HCT116 (cell line): ENCODE results near the gene CDH2. TPM values are rescaled to one million over a fixed set of nuclear protein-coding genes. Genes with fewer than 3 reads are reported as not detected.

Experiments used
- ATAC-seq: fragments of 200-7000 bp; cut with Tn5 transposase; 2 replicates; pipeline ENCODE4 v1.9.1; 2020; ENCODE audit warnings: mild to moderate bottlenecking, moderate library complexity
- BruUV-seq: library from RNA; stranded (reverse); fragments of 400-500 nt; replicated peaks from 2 replicates; lab custom pipeline; 2021; lab: Mats Ljungman, UMichigan
- CTCF ChIA-PET: fragments of 300-600 bp; sonication (Branson Sonifier 250); formaldehyde crosslinking; loops from one replicate; lab custom pipeline; 2021; ENCODE audit warnings: antibody characterized with exemption; lab: Charles Lee
- POLR2A ChIA-PET: fragments of 300-600, 350-600 bp; sonication (Branson Sonifier 250); formaldehyde crosslinking; loops from one replicate; lab custom pipeline; 2021; ENCODE audit warnings: antibody characterized with exemption; lab: Charles Lee
- RAD21 ChIA-PET, 2 experiments: fragments of 300-600 bp; sonication (Branson Sonifier 250); formaldehyde crosslinking; loops; one replicate each; lab custom pipeline; 2023; ENCODE audit warnings: low total read pairs in 2 of 2; ENCODE audit not compliant: uncharacterized antibody in 2 of 2, unreplicated experiment in 2 of 2, low non-redundant PET in 1 of 2; lab: Charles Lee
- DNase-seq: peaks from one replicate; pipeline ENCODE4 v3.0.0-alpha.2; 2010; ENCODE audit warnings: low read depth, low spot score
- H2AFZ ChIP-seq: fragments of 200-600 bp; shearing (Covaris generic), sonication (generic); 2 replicates; pipeline ENCODE4 v1.6.1; 2017; ENCODE audit warnings: low read depth, mixed run types, mixed read lengths, antibody characterized with exemption, low read length; ENCODE audit not compliant: poor library complexity, severe bottlenecking
- H3K27ac ChIP-seq: 2 replicates; pipeline ENCODE4 v1.5.1; 2012; ENCODE audit warnings: low read depth, low read length
- H3K27me3 ChIP-seq: fragments of 200-600 bp; sonication (generic); 2 replicates; pipeline ENCODE4 v1.6.1; 2016; ENCODE audit warnings: mixed run types, low read length, mixed read lengths; ENCODE audit not compliant: insufficient read depth
- H3K36me3 ChIP-seq, 2 experiments: fragments of 200-500 bp in 1 of 2; fragments of 200-600 bp in 1 of 2; sonication (Bioruptor generic) in 1 of 2; sonication (generic) in 1 of 2; 2 replicates each; pipeline versions ENCODE4 v1.5.1 to v1.6.1; 2014 to 2016; ENCODE audit warnings: low read length in 2 of 2, inconsistent platforms in 1 of 2, mixed read lengths in 1 of 2, mixed run types in 1 of 2; ENCODE audit not compliant: insufficient read depth in 2 of 2, control insufficient read depth in 1 of 2
- H3K4me1 ChIP-seq, 2 experiments: fragments of 200-600 bp in 1 of 2; sonication (generic) in 1 of 2; 2 replicates each; pipeline versions ENCODE4 v1.5.1 to v1.6.1; 2012 to 2017; ENCODE audit warnings: low read length in 2 of 2, inconsistent platforms in 1 of 2, mild to moderate bottlenecking in 1 of 2, mixed read lengths in 1 of 2, mixed run types in 1 of 2, moderate library complexity in 1 of 2; ENCODE audit not compliant: insufficient read depth in 2 of 2, control insufficient read depth in 1 of 2
- H3K4me2 ChIP-seq: fragments of 200-600 bp; sonication (generic); 2 replicates; pipeline ENCODE4 v1.6.1; 2017; ENCODE audit warnings: mixed run types, low read length, mixed read lengths
- H3K4me3 ChIP-seq, 2 experiments: fragments of 200-600 bp in 1 of 2; sonication (generic) in 1 of 2; replicated peaks in 1 of 2; 2 replicates each; pipeline ENCODE4 v1.5.1; 2011 to 2016; ENCODE audit warnings: low read length in 2 of 2, control low read depth in 1 of 2, low read depth in 1 of 2, mild to moderate bottlenecking in 1 of 2, mixed read lengths in 1 of 2, mixed run types in 1 of 2
- H3K79me2 ChIP-seq: fragments of 200-600 bp; sonication (generic); 2 replicates; pipeline ENCODE4 v1.6.1; 2017; ENCODE audit warnings: mild to moderate bottlenecking, mixed run types, low read length, moderate library complexity, mixed read lengths; ENCODE audit not compliant: insufficient read depth
- H3K9ac ChIP-seq: fragments of 200-600 bp; sonication (generic); 2 replicates; pipeline ENCODE4 v1.6.1; 2016; ENCODE audit warnings: low read length, mixed read lengths
- H3K9me2 ChIP-seq: fragments of 200-600 bp; sonication (generic), shearing (Covaris generic); 2 replicates; pipeline ENCODE4 v1.6.1; 2017; ENCODE audit warnings: mixed run types, mild to moderate bottlenecking, moderate library complexity; ENCODE audit not compliant: insufficient read depth
- H3K9me3 ChIP-seq, 2 experiments: fragments of 200-500 bp in 1 of 2; fragments of 200-600 bp in 1 of 2; sonication (Bioruptor generic) in 1 of 2; sonication (generic) in 1 of 2; 2 replicates each; pipeline ENCODE4 v1.6.1; 2014 to 2017; ENCODE audit warnings: low read length in 2 of 2, mixed read lengths in 2 of 2, inconsistent platforms in 1 of 2, low read depth in 1 of 2, mild to moderate bottlenecking in 1 of 2, mixed run types in 1 of 2, moderate library complexity in 1 of 2; ENCODE audit not compliant: control insufficient read depth in 1 of 2, insufficient read depth in 1 of 2
- H4K20me1 ChIP-seq: fragments of 200-600 bp; sonication (generic), shearing (Covaris generic); 2 replicates; pipeline ENCODE4 v1.6.1; 2017; ENCODE audit warnings: mixed run types, mild to moderate bottlenecking, moderate library complexity; ENCODE audit not compliant: insufficient read depth
- CBX3 ChIP-seq: IDR thresholded peaks from 2 replicates; pipeline ENCODE4 v1.6.1; 2012; ENCODE audit warnings: low read depth
- CEBPB ChIP-seq: IDR thresholded peaks from 2 replicates; pipeline ENCODE4 v1.6.1; 2012; ENCODE audit warnings: low read depth
- EGR1 ChIP-seq: IDR thresholded peaks from 2 replicates; pipeline ENCODE4 v1.6.1; 2012; ENCODE audit warnings: low read depth
- EZH2phosphoT487 ChIP-seq: fragments of 200-600 bp; IDR thresholded peaks from 2 replicates; pipeline ENCODE4 v1.6.1; 2018; ENCODE audit warnings: antibody characterized with exemption, borderline replicate concordance
- JUND ChIP-seq: IDR thresholded peaks from 2 replicates; pipeline ENCODE4 v1.6.1; 2012
- POLR2AphosphoS5 ChIP-seq: IDR thresholded peaks from 2 replicates; pipeline ENCODE4 v1.6.1; 2011; ENCODE audit warnings: mild to moderate bottlenecking, low read depth, low read length, moderate library complexity
- SIN3A ChIP-seq: IDR thresholded peaks from 2 replicates; pipeline ENCODE4 v1.6.1; 2012; ENCODE audit warnings: low read depth
- SP1 ChIP-seq: IDR thresholded peaks from 2 replicates; pipeline ENCODE4 v1.6.1; 2012; ENCODE audit warnings: low read depth
- TCF7L2 ChIP-seq: IDR thresholded peaks from 2 replicates; pipeline ENCODE4 v1.7.0; 2011; ENCODE audit warnings: borderline replicate concordance, inconsistent platforms; ENCODE audit not compliant: insufficient read depth, insufficient read length; ENCODE audit errors: extremely low read depth
- YY1 ChIP-seq: IDR thresholded peaks from 2 replicates; pipeline ENCODE4 v1.6.1; 2011; ENCODE audit warnings: low read length, low read depth, moderate library complexity, mild to moderate bottlenecking; ENCODE audit not compliant: insufficient replicate concordance; ENCODE audit errors: extremely low read depth
- ZFX ChIP-seq: fragments of 450-650 bp; IDR thresholded peaks from 2 replicates; pipeline ENCODE4 v1.6.1; 2017
- intact Hi-C: fragments of 100-400 bp; cut with micrococcal nuclease; formaldehyde crosslinking; loops from 2 replicates; pipeline ENCODE4 v1.10.0; 2022
- total RNA-seq: library from RNA; stranded (reverse); gene quantifications from one replicate; pipeline ENCODE4 v1.2.1, GENCODE V29; 2021; ENCODE audit not compliant: unreplicated experiment
- TF ChIP-seq, protein P1 (sequence below): IDR thresholded peaks from 2 replicates; pipeline ENCODE4 v1.6.1; 2012; ENCODE audit warnings: low read depth
- TF ChIP-seq, protein P2 (sequence below): IDR thresholded peaks from 2 replicates; pipeline ENCODE4 v1.6.1; 2012
- TF ChIP-seq, protein P3 (sequence below): IDR thresholded peaks from 2 replicates; pipeline ENCODE4 v1.6.1; 2012

Gene CDH2
- total RNA-seq, 1 experiment from 2014 or later, result 0.15 TPM

DNA sequence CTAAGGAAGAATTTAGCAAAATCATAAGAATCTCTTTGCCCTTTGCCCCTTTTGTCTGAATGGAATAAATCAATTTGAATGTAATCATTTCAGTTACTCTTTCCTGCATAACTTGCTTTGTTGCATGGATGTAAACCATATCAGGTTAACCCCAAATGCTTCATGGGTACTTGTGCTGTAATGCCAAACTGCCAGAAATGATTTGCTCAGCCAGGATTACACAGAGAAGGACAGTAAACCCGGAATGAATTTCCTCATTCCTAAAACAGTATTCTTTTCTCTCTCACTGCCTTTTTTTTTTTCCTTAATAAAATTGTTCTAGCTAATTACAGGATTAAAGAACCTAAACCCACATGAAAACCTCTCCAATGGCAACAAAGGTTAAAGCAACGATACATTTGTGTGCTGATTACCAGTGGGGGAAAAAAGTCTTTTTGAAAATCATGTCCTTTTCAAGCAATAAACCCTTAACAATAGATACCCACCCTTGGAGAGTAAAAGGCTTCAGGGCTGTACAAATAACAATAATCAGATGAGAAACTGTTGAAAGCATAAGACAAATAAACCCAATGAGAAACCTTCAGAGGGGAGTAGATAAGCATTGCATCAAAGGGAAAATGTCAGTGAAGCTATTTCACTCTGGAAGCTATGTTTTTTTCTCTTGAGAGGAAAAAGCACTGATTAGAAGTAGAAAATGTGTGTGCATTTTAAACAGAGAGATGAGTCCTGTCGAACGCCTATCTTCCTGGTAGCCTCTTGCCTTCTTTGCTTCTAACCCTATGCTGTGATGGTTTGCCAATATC, 275.3 kb downstream of the CDH2 start:
- intact Hi-C loops, result no loop called here
- H3K27me3 ChIP-seq, result no peaks in the 10 kb centered on the region
- ChIA-PET POLR2A (no interaction called here), CTCF (no interaction called here), RAD21 (no interaction called here)
- no peak overlapping the region for H3K27ac ChIP-seq
- H3K79me2 ChIP-seq, result no peaks in the 10 kb centered on the region
- no peak overlapping the region for H3K4me3 ChIP-seq
- no TSS peak for BruUV-seq
- H2AFZ ChIP-seq, result no peak overlapping the region
- DNase-seq (no peak), ATAC-seq (no peak)
- TF ChIP-seq SP1 (no peak), TCF7L2 (no peak), EZH2phosphoT487 (no peak), SIN3A (no peak), CBX3 (no peak), YY1 (no peak), JUND (no peak), CEBPB (no peak), ZFX (no peak), POLR2AphosphoS5 (no peak), EGR1 (no peak)
- TF ChIP-seq, protein P1, sequence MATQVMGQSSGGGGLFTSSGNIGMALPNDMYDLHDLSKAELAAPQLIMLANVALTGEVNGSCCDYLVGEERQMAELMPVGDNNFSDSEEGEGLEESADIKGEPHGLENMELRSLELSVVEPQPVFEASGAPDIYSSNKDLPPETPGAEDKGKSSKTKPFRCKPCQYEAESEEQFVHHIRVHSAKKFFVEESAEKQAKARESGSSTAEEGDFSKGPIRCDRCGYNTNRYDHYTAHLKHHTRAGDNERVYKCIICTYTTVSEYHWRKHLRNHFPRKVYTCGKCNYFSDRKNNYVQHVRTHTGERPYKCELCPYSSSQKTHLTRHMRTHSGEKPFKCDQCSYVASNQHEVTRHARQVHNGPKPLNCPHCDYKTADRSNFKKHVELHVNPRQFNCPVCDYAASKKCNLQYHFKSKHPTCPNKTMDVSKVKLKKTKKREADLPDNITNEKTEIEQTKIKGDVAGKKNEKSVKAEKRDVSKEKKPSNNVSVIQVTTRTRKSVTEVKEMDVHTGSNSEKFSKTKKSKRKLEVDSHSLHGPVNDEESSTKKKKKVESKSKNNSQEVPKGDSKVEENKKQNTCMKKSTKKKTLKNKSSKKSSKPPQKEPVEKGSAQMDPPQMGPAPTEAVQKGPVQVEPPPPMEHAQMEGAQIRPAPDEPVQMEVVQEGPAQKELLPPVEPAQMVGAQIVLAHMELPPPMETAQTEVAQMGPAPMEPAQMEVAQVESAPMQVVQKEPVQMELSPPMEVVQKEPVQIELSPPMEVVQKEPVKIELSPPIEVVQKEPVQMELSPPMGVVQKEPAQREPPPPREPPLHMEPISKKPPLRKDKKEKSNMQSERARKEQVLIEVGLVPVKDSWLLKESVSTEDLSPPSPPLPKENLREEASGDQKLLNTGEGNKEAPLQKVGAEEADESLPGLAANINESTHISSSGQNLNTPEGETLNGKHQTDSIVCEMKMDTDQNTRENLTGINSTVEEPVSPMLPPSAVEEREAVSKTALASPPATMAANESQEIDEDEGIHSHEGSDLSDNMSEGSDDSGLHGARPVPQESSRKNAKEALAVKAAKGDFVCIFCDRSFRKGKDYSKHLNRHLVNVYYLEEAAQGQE, result no peak
- TF ChIP-seq, protein P2, sequence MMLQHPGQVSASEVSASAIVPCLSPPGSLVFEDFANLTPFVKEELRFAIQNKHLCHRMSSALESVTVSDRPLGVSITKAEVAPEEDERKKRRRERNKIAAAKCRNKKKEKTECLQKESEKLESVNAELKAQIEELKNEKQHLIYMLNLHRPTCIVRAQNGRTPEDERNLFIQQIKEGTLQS, result no peak
- TF ChIP-seq, protein P3, sequence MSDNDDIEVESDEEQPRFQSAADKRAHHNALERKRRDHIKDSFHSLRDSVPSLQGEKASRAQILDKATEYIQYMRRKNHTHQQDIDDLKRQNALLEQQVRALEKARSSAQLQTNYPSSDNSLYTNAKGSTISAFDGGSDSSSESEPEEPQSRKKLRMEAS, result no peak
- no peaks in the 10 kb centered on the region for H3K9me2 ChIP-seq
- no peak overlapping the region for H3K4me2 ChIP-seq
- H3K9ac ChIP-seq, result no peak overlapping the region
- no peaks in the 10 kb centered on the region for H3K9me3 ChIP-seq
- H4K20me1 ChIP-seq, result no peaks in the 10 kb centered on the region
- H3K4me1 ChIP-seq, result no peaks in the 10 kb centered on the region
- H3K36me3 ChIP-seq, result no peaks in the 10 kb centered on the region
